HG03039 (cell line): Measurements from ENCODE around the gene TNFRSF18.

Experiments
- ATAC-seq: cut with Tn5 transposase; IDR thresholded peaks from one replicate; pipeline ENCODE4 v1.9.1; 2021; ENCODE audit warnings: mild to moderate bottlenecking, moderate library complexity; ENCODE audit not compliant: unreplicated experiment

The TNFRSF18 gene

GRCh38 chr1:1240822-1241587 is 34.6 kb upstream of the TNFRSF18 start:
- ATAC-seq, result no peak

DNA sequence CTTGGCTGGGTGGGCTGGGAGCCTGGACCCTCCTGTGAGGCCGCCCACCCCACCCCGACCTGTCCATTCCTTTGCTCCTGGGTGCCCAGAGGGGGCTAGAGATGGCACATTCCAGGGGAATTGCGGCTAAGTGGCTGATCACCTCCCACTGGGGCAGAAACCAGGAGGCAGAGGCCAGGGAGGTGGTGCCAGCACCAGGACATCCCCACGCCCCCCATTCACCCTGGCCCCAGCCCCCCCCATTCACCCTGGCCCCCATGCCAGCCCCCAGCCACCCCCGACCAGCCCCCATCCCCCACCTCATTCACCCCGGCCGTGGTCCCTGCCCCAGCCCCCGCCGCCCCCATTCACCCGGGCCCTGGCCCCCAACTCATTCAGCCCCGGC is 33.9 kb upstream of the TNFRSF18 start:
- no peak for ATAC-seq

DNA sequence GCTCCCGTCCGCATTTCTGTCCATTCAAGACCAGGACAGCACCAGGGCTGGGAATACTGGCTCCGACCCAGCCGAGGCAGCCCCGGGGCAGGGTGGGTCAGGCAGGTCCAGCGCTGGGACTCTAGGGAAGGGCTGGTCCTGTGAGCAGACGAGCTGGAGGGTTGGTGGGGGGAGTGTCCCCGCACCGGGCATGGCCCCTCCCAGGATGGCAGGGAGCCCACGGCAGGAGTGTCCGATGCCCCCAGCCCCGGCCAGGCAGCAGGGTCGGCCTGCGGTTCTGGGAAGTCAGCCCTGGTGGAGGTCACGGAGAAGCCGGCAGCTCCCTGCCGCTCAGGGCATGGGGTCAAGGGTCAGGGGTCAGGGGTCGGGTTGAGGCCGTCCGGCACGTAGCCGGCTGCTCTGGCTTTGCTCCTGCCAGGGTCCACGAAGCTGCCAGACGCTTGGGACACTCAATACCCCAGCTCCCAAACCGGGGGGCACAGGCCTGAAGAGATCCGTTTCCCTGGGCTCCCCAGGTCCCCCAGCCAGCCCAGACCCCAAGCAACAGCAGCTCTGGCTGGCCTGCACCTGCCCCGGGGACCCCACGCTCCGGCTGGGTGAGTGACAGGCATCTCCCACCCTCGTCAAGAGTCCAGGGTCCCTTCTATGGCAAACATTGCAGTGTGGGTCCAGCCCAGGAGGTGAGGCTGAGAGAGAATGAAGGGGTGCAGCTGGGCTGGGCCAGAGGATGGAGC is 33.4 kb upstream of the TNFRSF18 start:
- no peak for ATAC-seq

DNA sequence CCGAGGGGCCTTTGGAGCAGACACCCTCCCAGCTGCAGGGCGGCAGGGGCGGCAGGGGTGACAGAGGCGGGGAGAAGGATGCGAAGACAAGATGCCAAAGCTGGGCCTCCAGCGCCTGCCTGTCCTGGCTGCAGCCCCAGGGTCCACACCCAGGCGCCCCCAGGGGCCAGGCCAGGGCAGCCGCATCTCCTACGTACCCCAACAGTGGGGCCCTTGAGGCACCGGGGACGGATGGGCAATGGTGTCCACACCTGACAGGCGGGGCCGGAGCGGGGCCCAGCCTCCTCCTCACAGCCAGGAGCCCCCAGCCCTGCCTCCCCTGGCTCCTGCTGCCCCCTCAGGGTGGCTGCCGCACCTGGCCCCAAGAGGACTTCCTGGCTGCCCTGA is 32.8 kb upstream of the TNFRSF18 start:
- ATAC-seq, result no peak

DNA sequence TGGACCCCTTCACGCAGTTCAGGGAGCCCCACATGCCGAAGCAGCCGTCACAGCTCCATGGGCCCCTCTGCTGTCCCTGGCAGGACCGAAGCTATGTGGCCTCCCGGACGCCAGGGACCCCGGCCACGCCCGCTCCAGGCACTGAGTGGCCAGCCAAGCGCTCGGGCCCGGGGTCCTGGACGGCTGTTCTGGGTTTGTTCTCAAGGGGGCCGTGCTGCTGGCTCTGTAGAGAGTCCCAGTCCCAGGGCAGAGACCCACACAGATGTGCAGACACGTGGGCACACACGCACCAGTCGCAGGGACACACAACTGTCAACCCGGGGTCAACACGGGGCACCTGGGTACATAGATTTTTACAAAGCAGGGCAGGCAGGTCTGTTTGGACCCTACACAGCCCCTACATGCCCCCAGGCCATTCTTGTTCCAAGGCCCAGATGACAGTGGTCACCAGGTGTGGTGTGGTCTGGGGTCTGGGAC is 32.3 kb upstream of the TNFRSF18 start:
- no peak for ATAC-seq

DNA sequence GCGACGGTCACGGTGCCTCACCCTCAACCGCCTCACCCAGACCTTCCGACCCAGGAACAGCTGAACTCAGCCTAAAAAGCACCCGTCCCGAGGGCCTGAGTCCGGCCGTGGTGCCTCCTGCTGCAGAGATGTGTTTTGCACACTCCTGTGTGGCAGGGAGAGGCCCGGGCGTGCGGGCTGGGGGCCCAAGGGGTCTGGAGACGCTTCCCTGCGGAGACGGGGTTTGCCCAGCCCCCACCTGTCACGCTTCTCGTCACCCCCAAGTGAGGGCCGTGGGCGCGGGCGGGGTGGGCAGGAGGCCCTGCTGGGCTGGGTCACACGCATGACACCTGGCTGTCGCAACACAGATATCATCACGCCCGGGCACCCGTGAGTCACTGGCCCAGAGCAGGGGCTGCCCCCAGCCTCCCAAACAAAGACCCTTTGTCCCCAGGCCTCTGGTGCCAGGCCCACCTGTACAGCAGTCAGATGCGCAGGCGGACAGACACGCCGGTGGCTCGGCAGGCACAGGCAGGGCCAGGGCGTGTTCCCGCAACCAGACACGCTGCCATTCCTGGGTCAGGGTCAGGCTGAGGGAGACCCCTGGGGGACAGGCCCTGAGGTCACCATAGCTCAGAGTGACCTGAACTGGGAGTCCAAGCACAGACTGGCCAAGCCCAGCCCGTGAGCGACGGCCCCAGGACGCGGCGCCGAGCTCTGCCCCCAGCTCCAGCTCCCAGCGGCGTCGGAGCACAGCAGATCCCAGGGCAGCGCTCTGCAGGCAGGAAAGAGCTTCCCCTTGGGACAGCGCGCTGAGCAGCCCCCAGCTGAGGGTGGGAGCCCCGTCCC is 31.7 kb upstream of the TNFRSF18 start:
- ATAC-seq, result no peak

GRCh38 chr1:1236945-1237873 is 30.8 kb upstream of the TNFRSF18 start:
- ATAC-seq, result no peak

DNA sequence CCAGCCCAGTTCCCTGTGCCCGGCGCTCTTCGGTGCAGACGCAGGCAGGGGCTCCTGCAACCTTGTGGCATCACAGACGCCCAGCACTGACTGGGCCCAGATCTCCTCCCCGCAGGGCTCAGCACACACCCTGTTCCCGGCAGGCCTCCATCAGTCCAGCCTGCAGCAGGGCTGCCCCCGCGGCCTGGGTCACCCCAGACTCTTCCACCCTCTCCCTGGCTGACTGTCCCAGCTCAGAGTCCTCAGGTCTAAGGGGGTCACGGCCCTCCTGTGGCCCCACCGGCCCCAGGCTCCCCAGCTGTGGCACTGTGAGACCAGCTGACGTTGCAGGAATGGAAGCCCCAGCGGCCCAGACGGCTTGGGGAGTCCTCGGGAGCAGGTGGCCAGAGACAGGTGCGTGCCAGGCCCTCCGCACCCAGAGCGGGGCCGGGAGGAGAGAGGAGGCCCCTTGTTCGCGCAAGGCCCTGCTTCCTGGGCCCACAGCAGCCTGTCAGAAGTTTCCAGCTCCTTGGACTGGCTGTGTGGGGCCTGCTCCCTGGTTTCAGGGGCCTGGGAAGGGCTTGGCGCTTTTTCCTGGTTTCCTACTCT is 29.9 kb upstream of the TNFRSF18 start:
- ATAC-seq, result no peak

DNA sequence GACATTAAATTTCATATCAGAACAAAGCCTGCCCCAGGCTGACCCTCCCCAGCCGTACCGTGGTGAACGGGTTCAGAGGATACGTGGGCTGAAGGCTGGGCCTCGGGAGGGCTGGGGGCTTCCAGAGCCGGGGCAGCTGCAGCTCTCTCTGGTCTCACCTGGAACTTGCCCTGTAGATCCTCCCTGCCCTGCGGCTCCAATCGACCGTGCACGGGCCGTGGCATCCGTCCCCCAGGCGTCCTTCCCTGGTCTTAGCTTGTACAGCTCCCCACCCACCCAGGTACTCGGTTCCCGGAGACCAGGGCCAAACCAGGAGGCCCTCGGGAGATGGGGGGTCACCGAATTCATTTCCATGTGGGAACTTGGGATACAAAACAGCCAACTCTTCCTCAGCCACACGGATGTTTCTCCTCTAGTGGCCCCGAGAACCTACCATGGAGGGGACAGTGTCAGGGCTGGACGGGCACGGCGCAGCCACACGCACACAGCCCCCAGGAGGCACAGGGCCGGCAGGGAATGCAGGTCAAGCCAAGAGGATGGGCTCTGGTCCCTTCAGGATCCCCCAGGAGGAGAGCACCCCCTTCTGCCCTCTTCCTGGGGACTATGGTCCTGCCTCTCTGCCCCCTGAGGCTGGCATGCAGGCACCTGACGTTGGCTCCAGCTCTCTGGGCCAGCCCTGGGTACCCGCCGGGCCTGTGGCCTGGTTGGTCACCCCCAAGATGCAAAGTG is 28.8 kb upstream of the TNFRSF18 start:
- ATAC-seq, result no peak

DNA sequence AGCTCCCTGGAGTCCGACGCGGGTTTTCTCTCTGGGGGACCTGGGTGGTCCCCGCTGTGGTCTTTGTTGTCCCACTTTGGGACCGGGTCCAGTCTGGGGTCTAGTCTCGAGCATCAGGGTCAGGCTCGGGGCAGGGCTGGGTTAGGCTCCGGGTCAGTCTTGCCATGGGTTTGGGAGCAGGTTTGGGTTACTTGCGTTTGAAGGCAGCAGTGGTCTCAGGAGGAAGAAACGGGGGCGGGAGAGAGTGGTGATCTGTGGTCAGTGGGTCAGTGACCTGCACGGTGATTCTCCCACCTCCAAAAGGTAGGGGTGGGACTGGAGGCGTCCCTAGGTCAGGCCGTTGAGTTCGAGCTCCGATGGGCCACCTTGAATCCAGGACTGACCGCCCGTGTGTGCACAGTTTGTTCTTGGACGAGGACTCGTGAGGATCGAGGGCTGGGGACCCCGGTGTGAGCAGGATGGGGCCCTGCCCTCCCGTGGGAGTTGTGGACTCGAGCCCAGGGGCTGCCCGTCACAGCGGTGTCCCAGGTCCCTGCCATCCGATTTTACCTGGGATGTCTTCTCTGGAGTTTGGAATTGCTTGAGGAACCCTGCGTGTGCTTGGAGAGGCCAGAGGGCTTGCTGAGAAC is 27.9 kb upstream of the TNFRSF18 start:
- ATAC-seq, result no peak

DNA sequence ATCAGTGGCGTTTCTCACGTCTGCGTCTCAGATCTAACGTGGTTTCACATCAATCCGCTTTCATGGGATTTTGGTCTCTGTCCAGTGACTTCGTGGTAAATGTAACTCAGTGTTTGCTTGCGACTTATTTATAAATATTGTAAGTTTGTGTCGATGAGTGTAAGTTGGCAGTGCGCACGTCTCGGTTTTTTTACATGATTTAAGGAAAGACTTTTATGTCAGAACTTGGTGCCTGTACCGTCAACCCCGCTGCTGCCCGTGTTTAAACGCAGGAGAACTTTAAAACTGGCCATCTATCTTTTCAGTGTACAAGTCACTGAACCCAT is 27.1 kb upstream of the TNFRSF18 start:
- no peak for ATAC-seq

GRCh38 chr1:1232796-1233566 is 26.6 kb upstream of the TNFRSF18 start:
- no peak for ATAC-seq

GRCh38 chr1:1232208-1232795 is 25.9 kb upstream of the TNFRSF18 start, which contains the start of gene B3GALT6:
Gene B3GALT6, plus strand, starts transcription at chr1:1232237. Its CDS starts 42 bp downstream, at chr1:1232279.
- ATAC-seq, result peak; percentile 2

- ATAC-seq, result peak; percentile 87
Measured at GRCh38 chr1:1231400-1232207, 25.2 kb upstream of the TNFRSF18 start, which contains the start of gene SDF4. Gene SDF4, minus strand, starts transcription at chr1:1232001. Its CDS starts 3,229 bp downstream, at chr1:1228772.

DNA sequence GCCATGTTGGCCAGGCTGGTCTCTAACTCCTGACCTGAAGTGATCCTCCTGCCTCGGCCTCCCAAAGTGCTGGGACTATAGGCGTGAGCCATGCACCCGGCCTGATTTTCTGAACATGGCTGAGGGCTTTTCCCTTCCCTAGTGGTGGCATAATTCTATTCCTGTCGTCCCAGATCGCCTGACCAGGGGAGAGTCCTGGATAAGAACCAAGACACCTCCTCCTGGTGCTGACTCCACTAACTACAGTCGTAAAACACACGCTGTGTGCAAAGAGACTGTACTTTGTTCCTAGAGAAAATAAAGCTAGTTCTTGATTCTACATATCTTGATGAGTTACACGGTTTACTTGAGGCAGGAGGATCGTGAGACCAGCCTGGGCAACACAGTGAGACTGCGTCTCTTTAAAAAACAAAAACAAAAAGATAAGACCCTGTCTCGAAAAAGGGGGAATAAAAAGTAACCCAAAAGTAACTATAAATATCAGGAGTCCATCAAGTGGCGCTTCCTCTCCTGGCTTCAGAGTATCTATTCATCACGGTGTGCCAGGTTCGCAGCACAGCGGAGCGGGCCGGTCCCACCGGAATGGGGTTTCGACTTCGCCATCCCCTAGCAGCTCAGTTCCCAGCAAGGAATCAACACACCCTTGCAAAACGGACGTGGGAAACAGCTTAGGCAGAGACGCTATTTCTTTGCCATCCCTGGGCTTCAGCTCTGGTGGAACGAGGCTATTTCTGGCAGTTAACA is 24.4 kb upstream of the TNFRSF18 start:
- ATAC-seq, result no peak

- ATAC-seq, result no peak
Measured at GRCh38 chr1:1229770-1230169, 23.4 kb upstream of the TNFRSF18 start.
